Adrenal gland (tissue), 12 donors: ENCODE results near the gene GNAO1. TPM values are rescaled to one million over a fixed set of nuclear protein-coding genes. Genes with fewer than 3 reads are reported as not detected.
A peak's percentile ranks its signal among the peaks of the same experiment; 100 is the strongest.

Experiments
- DNase-seq, 7 donors: peaks; one replicate each; pipeline ENCODE4 v3.0.0-alpha.2; 2019 to 2020
- H3K27ac ChIP-seq, 5 donors: fragments of 200-600 bp; sonication (generic) in 4 of 5; 1 replicate in 3 of 5; 2 replicates in 2 of 5; pipeline versions ENCODE4 v1.5.1 to v1.8.0; 2016 to 2020; ENCODE audit warnings: mild to moderate bottlenecking in 1 of 5
- H3K27me3 ChIP-seq: fragments of 200-600 bp; 2 replicates; pipeline ENCODE4 v1.8.0; 2021
- H3K36me3 ChIP-seq, 2 donors: fragments of 200-600 bp; replicated peaks in 1 of 2; 1 replicate in 1 of 2; 2 replicates in 1 of 2; pipeline versions ENCODE4 v1.5.1 to v1.8.0; 2018 to 2022
- H3K4me1 ChIP-seq, 2 donors: fragments of 200-600 bp; replicated peaks in 1 of 2; 1 replicate in 1 of 2; 2 replicates in 1 of 2; pipeline versions ENCODE4 v1.5.1 to v1.8.0; 2018 to 2021
- H3K4me3 ChIP-seq, 4 donors: fragments of 200-600 bp; sonication (generic) in 3 of 4; one replicate each; pipeline ENCODE4 v1.5.1; 2016 to 2018
- H3K9me3 ChIP-seq, 3 donors: fragments of 200-600 bp; sonication (generic) in 1 of 3; replicated peaks in 1 of 3; 1 replicate in 2 of 3; 2 replicates in 1 of 3; pipeline versions ENCODE4 v1.5.1 to v1.8.0; 2016 to 2021
- POLR2A ChIP-seq, 2 donors: fragments of 450-650 bp; IDR thresholded peaks; one replicate each; pipeline ENCODE4 v1.6.1; 2017; ENCODE audit warnings: antibody characterized with exemption in 2 of 2, mild to moderate bottlenecking in 2 of 2, moderate library complexity in 1 of 2
- WGBS, 4 donors: extraction: QIAGEN DNeasy Blood & Tissue Kit in 2 of 4; methylation state at CpG; one replicate each; pipeline versions ENCODE4 v1.1.5 to v1.1.7; 2013 to 2017; 5-methylcytosine and 5-hydroxymethylcytosine counted together
- intact Hi-C, 2 donors: fragments of 100-400 bp; cut with DNase I; formaldehyde crosslinking; loops; one replicate each; pipeline versions ENCODE4 v1.14.1 to v1.15.0; 2022 to 2023
- polyA plus RNA-seq, 3 donors: library from polyadenylated mRNA; stranded (reverse); fragments of 200-250 nt in 2 of 3; fragments of 350-450 nt in 1 of 3; fragmentation: Illumina TruSeq in 1 of 3; extraction: RNeasy Lipid Tissue Mini Kit (QIAGEN cat#74804) in 1 of 3; gene quantifications; one replicate each; pipeline ENCODE4 v1.2.3, GENCODE V29; 2013 to 2014
- total RNA-seq, 9 donors: library from RNA; depleted of rRNA in 4 of 9; stranded (reverse); fragments of >200 nt in 4 of 9; fragments of 120-200 nt in 1 of 9; fragmentation: NEBNext Ultra II Directional in 1 of 9; extraction: Animal tissue kit (Norgen Biotek cat#: 25700) in 1 of 9; gene quantifications; one replicate each; pipeline versions ENCODE4 v1.1.0 to v1.2.4, GENCODE V29; 2013 to 2023
- TF ChIP-seq, protein P1 (sequence below), 6 experiments: fragments of 450-650 bp in 4 of 6; fragments of 200-600 bp in 2 of 6; sonication (generic) in 1 of 6; IDR thresholded peaks; 1 replicate in 5 of 6; 2 replicates in 1 of 6; pipeline versions ENCODE4 v1.5.1 to v1.8.0; 2016 to 2021; ENCODE audit warnings: antibody characterized with exemption in 6 of 6, mild to moderate bottlenecking in 2 of 6, moderate library complexity in 1 of 6
- donor health status: healthy with polysubstance abuse.
- donor health status: Bipolar disorder and iron deficiency.
- donor health status: DM: yes; HTN: yes; CAD: no.
- donor health status: DM: no; HTN: no; CAD: no.
- donor health status: DM: no; HTN: no; CAD: no.
- donor health status: DM: yes; HTN: yes; CAD: no.

GNAO1 gene
- total and polyA plus RNA-seq, 12 donors = 1.8 to 36.6 (median 5.9) TPM

DNA sequence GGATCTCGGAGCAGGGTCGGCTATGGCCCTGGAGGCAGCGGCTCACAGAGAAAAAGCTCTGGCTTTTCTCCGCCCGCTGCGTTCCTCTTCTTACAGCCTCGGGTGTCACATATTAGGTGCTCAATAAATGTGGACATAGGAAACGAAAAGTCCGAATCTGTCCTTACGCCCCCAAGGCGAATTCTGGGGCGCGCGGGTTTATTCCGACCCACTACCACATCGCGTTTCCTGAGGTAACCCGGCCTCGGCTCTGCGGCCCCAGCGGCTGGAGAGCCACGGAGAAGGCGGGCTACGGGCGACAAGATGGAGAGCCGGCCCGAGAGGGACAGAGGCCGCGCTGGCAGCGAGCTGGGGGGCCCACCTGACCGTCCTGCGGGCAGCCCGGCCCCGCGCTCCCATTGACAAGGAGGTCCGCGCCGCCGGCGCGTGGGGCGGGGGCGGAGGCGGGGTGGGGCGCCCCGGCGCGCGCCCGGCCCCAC is 573 bp upstream of the GNAO1 start:
- peaks cover 22% of the 10 kb centered on the region for H3K27me3 ChIP-seq
- 0 to 3% (median 1%) methylated on average over 9 to 50 of the region's 50 CpGs for WGBS, 4 donors
- peak overlapping the region in 1 of 4 donors; percentile 64 for H3K4me3 ChIP-seq
- no peaks in the 10 kb centered on the region for H3K36me3 ChIP-seq
- H3K4me1 ChIP-seq = peaks cover 0 to 7% of the 10 kb centered on the region in 2 donors
- intact Hi-C loops = no loop called here
- TF ChIP-seq POLR2A (IDR thresholded peaks at IDR 0.05) = no peak
- TF ChIP-seq, protein P1, sequence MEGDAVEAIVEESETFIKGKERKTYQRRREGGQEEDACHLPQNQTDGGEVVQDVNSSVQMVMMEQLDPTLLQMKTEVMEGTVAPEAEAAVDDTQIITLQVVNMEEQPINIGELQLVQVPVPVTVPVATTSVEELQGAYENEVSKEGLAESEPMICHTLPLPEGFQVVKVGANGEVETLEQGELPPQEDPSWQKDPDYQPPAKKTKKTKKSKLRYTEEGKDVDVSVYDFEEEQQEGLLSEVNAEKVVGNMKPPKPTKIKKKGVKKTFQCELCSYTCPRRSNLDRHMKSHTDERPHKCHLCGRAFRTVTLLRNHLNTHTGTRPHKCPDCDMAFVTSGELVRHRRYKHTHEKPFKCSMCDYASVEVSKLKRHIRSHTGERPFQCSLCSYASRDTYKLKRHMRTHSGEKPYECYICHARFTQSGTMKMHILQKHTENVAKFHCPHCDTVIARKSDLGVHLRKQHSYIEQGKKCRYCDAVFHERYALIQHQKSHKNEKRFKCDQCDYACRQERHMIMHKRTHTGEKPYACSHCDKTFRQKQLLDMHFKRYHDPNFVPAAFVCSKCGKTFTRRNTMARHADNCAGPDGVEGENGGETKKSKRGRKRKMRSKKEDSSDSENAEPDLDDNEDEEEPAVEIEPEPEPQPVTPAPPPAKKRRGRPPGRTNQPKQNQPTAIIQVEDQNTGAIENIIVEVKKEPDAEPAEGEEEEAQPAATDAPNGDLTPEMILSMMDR (IDR thresholded peaks at IDR 0.05) = no peak
- peak in 3 of 7 donors; percentile 14 to 43 (median 26) for DNase-seq
- H3K27ac ChIP-seq = peak overlapping the region in 4 of 5 donors; percentile 18 to 84 (median 70)
- H3K9me3 ChIP-seq = no peaks in the 10 kb centered on the region

DNA sequence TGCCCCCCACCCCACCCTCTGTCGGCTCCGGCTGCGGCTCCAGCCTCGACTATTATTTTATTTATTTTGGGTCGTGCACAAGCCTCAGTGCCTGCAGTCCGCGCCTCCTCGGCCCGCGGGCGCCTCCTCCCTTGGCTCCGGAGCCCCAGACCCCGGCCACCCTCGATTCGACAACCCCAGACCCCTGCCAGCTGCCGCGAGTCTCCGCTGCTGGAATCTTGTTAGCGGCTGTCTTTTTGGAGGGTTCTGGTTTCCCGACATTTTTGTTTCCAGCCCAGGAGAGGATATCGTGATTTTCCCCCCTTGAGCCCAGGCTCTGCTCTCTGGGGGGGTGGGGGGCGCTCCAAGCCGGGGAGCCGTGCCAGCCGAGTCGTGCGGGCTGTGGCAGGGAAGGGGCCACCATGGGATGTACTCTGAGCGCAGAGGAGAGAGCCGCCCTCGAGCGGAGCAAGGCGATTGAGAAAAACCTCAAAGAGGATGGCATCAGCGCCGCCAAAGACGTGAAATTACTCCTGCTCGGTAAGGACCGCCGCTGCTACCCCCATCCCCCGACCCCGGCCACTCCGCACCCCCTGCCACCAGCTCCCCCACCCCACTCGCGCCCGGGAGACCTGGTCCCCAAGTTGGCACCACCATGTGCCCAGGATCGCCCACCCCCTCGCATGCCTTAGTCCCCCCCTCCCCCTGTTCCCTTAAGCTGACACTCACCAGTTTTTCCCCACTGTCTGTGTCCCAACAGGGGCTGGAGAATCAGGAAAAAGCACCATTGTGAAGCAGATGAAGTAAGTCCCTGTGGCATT is 746 bp downstream of the GNAO1 start:
- Histone ChIP-seq H3K36me3 (no peaks in the 10 kb centered on the region), H3K27me3 (peaks cover 27% of the 10 kb centered on the region), H3K9me3 (no peaks in the 10 kb centered on the region), H3K4me3 (peak overlapping the region in 1 of 4 donors; percentile 64), H3K4me1 (peaks cover 0 to 7% of the 10 kb centered on the region in 2 donors), H3K27ac (peak overlapping the region in 2 of 5 donors; percentile 77 to 84)
- peak in 1 of 7 donors; percentile 20 for DNase-seq
- intact Hi-C loops = no loop called here
- no peak for TF ChIP-seq POLR2A (IDR thresholded peaks at IDR 0.05)
- TF ChIP-seq, protein P1 (IDR thresholded peaks at IDR 0.05) = no peak
- 0 to 2% (median 2%) methylated on average over 24 to 46 of the region's 46 CpGs for WGBS, 4 donors

DNA sequence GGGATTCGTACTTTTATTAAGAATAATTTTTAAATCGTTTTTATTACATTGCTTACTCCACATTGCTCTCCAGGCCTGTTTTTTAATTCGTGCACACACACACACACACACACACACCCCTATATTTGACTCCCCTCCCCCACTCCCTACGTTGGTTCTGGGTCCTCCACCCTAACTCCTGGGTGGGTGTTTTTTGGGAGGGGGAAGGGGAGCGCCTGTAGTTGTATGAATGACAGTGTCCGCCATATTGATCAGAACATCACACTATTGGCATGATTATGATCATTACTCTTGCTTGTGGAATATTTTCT is 1.3 kb downstream of the GNAO1 start:
- H3K4me1 ChIP-seq = peaks cover 0 to 7% of the 10 kb centered on the region in 2 donors
- peaks cover 27% of the 10 kb centered on the region for H3K27me3 ChIP-seq
- WGBS, 4 donors = 13 to 18% (median 14%) methylated on average over 6 of the region's 6 CpGs
- H3K4me3 ChIP-seq = peak overlapping the region in 1 of 4 donors; percentile 64
- peak overlapping the region in 1 of 5 donors; percentile 77 for H3K27ac ChIP-seq
- intact Hi-C loops = no loop called here
- no peaks in the 10 kb centered on the region for H3K9me3 ChIP-seq
- no peaks in the 10 kb centered on the region for H3K36me3 ChIP-seq
- TF ChIP-seq POLR2A (IDR thresholded peaks at IDR 0.05) = no peak
- TF ChIP-seq, protein P1 (IDR thresholded peaks at IDR 0.05) = no peak
- DNase-seq = no peak

DNA sequence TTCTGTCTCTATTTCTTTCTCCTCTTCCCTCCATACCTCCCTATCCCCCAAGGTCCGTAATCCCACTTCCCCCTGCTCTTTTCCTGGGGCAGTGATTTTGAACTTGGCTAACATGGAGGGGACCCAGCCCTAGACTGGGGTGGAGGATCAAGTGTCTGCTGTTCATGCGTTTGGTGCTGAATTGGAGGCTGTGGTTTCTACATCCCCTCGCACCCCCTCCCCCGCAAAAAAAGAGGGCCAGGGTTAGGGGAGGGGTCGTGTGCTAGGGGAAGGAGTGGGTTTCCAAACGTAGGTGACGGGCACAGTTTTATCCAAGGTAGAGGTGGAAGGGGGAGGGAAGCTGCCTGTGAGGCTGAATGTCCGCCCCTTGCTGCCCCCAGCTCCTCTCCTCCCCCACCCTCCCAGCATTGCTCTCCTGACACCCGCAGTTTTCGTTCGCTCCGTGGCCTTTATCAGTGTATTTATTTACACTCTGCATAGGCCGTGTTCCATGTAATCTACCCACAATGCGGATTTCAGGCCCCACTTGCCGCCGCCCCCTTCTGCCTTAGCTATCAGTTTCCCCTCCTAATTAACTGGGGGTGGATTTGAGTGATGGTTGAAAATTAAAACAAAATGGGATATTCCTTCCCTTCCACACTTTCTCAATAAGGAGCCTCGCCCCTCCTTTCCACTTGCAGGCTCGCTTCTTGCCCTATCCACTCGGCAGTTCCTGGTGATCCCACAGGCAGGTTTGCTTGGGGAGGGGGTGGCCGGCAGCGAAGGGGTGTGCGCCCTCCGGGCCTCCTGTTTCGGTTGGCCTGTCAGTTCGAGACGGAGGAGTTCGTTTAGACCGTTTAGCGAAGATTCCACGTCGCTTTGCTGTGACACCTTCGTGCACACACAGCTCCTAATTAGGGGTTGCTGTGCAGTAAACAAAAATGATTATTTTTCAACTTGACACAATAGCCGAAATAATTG is 2.0 kb downstream of the GNAO1 start:
- peaks cover 0 to 7% of the 10 kb centered on the region in 2 donors for H3K4me1 ChIP-seq
- peak overlapping the region in 1 of 5 donors; percentile 77 for H3K27ac ChIP-seq
- no peaks in the 10 kb centered on the region for H3K36me3 ChIP-seq
- H3K9me3 ChIP-seq = no peaks in the 10 kb centered on the region
- no peak for DNase-seq
- WGBS, 4 donors = 10 to 17% (median 12%) methylated on average over 33 of the region's 33 CpGs
- intact Hi-C loops = no loop called here
- no peak for TF ChIP-seq POLR2A (IDR thresholded peaks at IDR 0.05)
- TF ChIP-seq, protein P1 (IDR thresholded peaks at IDR 0.05) = no peak
- peaks cover 27% of the 10 kb centered on the region for H3K27me3 ChIP-seq
- H3K4me3 ChIP-seq = peak overlapping the region in 1 of 4 donors; percentile 5
